SIG-M5 treated with dmso at 0.1 percent for 504 hours (cell line): Measurements from ENCODE around the gene ATF3.
"Not testable (repeated sequence)": the region's sequence is repeated elsewhere in the genome, so short reads cannot be mapped to it uniquely, and the experiment has no call there.

Experiments used
- DNase-seq: peaks from one replicate; lab custom pipeline; 2025; ENCODE audit not compliant: unreplicated experiment; lab: John Stamatoyannopoulos, UW

The ATF3 gene

DNA sequence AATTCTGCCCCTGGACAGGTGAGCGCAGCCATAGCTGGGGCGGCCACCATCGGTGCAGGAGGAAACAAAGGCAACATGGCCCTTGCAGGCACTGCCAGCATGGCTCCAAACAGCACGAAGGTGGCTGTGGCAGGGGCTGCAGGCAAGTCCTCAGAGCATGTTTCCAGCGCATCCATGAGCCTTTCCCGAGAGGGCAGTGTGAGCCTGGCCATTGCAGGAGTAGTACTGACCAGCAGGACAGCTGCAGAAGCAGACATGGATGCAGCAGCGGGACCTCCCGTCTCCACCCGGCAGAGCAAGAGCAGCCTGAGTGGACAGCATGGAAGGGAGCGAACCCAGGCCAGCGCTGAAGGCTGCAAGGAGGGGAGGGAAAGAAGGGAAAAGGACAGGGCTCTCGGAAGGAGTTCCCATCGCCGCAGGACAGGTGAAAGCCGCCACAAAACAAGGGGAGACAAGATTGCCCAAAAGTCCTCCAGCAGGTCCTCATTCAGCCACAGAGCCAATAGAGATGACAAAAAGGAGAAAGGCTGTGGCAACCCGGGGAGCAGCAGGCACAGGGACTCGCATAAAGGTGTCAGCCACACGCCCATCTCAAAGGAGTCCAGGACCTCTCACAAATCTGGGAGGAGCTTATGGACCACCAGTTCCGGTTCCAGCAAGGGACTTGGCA, 17.4 kb downstream of the ATF3 start:
- no peak for DNase-seq

- DNase-seq: no peak
Observed at GRCh38 chr1:212628046-212628445, 19.5 kb downstream of the ATF3 start.

- DNase-seq: no peak
Observed at GRCh38 chr1:212628813-212629415, 20.4 kb downstream of the ATF3 start.

- no peak for DNase-seq
Observed at GRCh38 chr1:212629450-212630157, 21.0 kb downstream of the ATF3 start.

GRCh38 chr1:212630158-212630900, 21.8 kb downstream of the ATF3 start:
- DNase-seq: peak; percentile 96

GRCh38 chr1:212633161-212633560, 24.6 kb downstream of the ATF3 start:
- DNase-seq: no peak

GRCh38 chr1:212634252-212634651, 25.7 kb downstream of the ATF3 start:
- no peak for DNase-seq

DNA sequence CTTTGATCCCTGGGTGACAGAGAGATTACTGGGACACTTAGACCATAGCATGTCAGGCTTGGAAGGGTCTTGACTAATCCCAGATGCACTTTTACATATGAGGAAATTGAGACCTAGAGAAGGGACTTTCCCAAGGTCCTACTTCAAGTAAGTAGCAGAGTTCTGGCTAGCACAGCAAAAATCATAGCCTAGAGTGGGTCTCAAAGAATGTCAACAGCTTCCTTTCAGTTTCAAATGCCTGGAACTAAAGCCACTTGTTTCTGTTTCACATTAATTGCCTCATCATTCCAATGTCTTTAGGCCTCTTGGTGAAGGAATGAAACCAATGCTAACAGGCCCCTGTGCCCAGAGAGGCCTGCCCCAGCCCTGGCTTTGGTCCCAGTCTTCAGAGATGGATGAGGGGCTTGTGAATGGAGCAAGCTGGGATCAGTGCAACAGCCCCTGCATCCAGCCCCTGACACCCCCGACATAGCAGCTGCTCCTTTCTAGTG, 26.6 kb downstream of the ATF3 start:
- DNase-seq: peak; percentile 17

DNA sequence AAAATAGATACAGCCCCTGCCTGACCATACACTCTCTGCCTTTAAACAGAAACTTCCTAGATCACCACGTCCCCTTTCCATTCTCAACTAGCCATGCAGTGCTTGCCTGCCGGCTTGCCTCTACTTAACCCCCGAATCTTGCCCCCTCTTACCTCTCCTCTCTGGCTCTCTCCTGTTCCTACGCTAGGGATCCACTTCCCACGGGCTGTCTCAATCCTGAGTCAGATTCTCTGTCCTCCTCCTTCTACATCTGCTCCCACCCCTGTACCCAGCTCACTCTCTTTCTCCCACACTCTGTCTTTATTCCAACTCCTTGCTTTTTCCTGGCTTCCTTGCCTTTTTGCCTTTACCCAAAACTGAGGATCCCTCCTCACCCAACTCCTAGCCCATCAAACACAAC, 29.3 kb downstream of the ATF3 start:
- DNase-seq: no peak

DNA sequence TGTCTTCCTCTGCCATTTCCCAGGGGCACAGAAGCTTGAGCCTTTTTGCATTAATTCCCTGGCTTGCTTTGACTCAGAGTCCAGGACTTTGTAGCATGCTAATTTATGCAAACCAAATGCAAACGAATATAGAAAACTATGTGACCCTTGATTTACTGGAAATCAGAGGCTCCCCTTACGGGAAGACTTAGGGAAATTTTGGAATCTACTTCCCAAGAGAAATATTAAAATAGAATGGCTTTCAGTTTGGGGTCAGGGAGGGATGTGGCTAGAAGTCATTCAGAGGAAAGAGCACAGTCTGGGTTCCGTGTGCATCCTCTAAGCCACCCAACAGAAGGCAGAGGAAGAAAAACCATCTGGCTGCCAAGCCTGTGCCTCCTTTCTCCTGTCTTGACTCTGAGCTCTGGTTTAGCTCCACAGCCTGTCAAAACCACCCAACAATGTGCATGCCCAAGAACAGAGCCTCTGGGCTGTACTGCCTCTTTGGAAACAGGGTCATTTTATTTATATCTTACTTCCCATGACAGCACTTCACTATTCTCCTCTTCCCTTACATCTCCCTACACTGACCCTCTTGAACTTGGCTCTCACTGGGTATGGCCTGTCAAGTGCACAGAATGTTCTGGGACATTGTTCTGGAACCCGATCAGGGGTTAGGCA, 30.1 kb downstream of the ATF3 start:
- no peak for DNase-seq

DNA sequence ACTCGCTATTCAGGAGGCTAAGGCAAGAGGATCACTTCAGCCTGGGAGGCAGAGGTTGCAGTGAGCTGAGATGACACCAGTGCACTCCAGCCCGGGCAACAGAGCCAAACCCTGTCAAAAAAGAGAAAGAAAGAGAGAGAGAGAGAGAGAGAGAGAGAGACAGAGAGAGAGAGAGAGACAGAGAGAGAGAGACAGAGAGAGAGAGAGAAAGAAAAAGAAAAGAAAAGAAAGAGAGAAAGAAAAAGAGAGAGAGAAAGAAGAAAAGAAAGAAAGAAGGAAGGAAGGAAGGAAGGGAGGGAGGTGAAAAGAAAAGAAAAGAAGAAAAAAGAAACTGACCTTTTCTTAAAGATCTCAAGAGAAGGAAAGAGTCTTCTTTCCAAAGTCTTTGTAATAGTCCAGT, 31.0 kb downstream of the ATF3 start:
- DNase-seq: not testable (repeated sequence)

GRCh38 chr1:212640223-212640878, 31.8 kb downstream of the ATF3 start:
- DNase-seq: peak; percentile 72

- DNase-seq: no peak
Observed at GRCh38 chr1:212641956-212642355, 33.4 kb downstream of the ATF3 start.

GRCh38 chr1:212643877-212644276, 35.3 kb downstream of the ATF3 start:
- DNase-seq: no peak

- no peak for DNase-seq
Observed at GRCh38 chr1:212644866-212645545, 36.4 kb downstream of the ATF3 start.

DNA sequence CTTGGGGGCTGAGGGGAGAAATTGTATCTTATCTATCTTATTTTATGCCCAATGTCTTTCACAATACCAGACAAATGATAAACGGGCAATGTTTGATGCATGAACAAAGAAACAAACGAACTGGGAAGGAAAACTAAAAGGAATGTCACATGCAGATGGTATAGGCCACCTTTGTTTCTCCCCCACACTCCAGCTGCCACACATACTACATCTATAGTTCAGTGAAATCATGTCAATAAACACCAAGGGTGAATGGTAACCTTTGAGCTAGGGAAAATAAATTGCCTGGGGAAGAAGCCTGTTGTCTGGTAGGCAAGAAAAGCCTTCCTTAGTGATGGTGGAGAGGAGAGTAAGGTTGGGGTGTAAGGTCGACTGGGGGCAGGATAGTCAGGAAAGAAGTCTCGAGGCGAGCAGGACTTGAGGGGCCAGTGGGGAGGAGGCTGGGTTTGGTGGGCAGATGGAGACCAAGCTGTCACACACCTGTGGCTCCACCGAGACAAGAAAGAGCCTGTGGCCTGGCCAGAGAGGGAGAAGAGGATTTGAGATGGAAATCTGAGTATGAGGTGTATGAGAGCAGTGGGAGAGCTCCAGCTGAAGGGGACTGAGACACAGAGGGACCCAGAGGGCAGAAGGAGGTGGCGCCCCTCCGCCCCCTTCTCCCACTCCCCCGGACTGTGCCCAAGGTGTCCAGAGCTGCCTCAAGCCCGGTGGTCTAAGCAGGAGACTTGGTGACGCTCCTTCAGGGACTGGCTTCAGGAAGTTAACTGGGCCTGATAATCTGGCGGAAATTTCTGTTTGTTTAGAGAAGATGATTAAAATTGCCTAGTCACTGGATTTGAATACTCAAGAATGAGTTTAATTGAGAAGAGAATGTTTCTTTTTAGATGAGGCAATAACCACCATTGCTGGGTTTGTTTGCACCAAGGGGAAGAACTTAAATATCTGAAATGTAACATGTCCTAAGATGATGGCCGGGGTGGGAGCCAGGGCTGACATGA, 37.3 kb downstream of the ATF3 start:
- no peak for DNase-seq

- no peak for DNase-seq
Observed at GRCh38 chr1:212646588-212646987, 38.0 kb downstream of the ATF3 start.

DNA sequence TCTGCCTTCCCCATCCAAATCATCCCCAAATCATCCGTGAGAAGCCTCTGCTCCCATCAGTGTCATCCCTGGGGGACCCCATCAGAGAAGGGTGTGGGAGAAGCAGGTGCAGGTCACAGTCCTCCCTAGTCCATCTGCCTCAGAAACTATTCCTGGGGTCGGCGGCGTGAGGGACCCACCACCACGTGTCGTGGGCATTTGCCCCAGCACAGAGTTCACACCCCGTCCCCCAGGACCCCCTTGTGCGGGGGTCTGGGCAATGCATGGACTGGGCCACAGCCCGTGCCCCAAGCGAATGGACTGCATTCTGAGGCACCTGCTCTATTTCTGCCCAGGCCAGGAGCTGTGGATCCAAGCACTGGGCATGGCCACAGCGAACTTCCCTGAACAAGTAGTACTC, 38.4 kb downstream of the ATF3 start:
- DNase-seq: no peak

- no peak for DNase-seq
Observed at GRCh38 chr1:212648431-212648830, 39.9 kb downstream of the ATF3 start.
